ENCODE results near the gene ADGRG1. TPM values are rescaled to one million over a fixed set of nuclear protein-coding genes. Genes with fewer than 3 reads are reported as not detected.
"Not testable (repeated sequence)": the region's sequence is repeated elsewhere in the genome, so short reads cannot be mapped to it uniquely, and the experiment has no call there.

The ADGRG1 gene
- total RNA-seq, 1 donor from 2014 or later, result 21.8 TPM

DNA sequence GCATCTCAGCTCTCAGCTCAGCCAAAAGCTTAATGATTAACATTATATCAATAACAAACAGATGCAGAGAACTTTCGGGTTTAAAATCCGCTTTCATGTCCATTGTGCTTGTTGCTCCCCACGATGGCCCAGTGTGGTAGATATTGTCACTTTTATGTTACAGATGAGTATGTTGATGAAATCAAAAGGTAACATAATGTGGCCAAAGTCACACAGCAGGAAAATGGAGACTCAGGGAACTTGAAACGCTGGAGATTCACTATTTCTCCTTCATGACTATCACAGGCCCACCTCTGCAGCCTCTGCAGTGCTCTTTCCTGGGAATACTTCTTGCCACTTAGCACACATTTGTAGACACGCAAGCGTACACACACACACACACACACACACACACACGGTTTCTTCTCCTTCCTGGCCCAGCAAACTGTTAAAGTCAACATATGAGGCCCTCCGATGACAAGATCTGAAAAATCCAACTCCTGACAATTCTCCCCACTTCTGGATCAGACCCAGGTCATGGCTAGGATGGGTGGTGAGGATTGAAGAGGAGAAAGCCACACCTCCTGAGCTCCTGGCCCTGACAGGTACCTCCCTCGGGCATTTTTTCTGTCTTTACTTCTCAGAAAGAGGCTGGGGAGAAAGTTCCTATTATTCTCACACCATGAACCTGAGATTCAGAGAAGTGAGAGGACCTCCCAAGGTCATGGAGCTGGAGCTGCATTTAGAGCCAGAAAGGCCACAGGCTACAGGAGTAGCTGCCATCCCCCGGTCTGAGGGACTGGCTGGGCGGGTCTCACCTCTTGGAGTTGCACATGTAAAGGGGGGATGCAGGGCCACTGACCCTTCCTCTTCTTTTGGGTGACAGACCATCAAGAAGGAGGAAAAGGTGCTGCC is 75.8 kb downstream of the ADGRG1 start:
- no peak for DNase-seq

DNA sequence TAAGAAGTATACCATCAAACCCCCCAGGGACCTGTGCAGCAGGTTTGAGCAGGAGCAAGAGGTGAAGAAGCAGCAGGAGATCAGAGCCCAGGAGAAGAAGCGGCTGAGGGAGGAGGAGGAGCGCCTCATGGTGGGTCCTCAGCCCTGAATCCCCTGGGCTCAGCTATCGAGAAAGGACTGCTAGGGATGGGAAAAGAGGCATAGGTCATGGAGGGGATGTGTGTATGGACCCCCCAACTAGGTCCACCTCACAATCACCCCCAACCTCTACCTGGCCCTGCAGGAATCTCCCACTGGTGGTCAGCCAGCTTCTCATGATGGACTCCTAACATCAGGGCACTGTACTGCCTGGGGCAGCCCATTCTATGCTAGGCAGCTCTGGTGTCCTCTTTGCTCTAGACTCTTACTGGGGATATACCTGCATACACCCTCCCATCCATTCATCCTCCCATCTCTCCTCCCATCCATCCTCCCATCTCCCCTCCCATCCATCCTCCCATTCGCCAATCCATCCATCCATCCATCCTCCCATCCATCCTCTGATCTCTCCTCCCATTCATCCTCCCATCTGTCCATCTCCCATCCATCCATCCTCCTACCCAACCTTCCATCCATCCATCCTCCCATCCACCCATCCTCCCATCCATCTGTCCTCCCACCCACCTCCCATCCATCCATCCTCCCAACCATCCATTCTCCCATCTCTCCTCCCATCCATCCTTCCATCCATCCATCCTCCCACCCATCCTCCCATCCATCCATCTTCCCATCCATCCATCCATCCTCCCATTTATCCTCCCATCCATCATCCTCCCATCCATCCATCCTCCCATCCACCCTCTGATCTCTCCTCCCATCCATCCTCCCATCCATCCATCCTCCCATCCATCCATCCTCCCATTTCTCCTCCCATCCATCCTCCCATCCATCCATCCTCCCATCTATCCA is 76.7 kb downstream of the ADGRG1 start:
- DNase-seq, result no peak

DNA sequence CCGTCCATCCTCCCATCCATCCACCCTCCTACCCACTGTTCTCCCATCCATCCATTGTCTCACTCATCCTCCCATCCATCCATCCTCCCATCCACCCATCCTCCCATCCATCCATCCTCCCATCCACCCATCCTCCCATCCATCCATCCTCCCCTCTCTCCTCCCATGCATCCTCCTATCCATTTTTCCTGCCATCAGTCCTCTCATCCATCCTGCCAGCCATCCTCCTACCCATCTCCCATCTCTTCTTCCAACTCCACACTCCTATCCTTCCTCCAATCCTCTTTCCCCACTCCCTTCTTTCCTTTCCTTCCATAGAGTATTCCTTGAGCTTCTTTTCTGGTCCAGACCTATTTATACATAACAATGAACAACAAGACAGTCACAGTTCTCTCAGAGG is 78.3 kb downstream of the ADGRG1 start:
- no peak for DNase-seq

DNA sequence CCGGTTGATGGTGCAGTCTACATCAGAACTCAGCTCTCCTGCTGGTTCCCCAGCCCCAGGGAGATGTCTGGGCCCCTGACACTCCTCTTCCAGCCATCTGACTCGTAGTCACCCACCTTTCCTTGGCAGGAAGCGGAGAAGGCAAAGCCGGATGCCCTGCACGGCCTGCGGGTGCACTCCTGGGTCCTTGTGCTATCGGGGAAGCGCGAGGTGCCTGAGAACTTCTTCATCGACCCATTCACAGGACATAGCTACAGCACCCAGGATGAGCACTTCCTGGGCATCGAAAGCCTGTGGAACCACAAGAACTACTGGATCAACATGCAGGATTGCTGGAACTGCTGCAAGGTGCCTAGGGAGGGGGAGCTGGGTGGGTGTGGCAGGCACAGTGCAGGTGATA is 78.9 kb downstream of the ADGRG1 start:
- DNase-seq, result no peak

DNA sequence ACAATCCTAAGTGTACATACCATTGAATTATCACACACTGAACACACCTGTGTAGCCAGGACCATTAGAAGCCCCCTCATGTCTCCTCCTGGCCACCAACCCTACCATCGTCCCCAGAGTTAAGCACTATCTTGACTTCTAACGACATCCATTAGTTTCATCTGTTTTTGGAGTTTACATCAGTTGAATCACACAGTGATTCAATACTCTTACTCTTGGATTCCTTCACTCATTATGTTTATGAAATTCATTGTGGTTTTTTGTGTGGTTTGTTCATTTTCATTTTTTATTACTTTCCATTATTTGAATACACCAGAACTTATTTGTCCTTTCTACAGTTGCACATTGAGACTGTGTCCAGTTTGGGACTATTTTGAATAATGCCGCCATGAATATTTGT is 79.7 kb downstream of the ADGRG1 start:
- no peak for DNase-seq

DNA sequence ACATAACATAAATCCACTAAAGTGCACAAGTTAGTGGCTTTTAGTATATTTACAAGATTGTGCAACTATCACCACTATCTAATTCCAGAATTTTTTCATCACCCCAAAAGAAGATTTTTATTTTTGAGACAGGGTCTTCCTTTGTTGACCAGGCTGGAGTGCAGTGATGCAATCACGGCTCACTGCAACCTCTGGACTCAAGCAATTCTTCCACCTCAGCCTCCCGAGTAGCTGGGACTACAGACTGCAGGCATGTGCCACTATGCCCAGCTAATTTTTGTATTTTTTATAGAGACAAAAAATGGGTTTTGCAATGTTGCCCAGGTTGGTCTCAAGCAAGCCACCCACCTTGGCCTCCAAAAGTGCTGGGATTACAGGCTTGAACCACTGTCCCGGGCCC is 81.2 kb downstream of the ADGRG1 start:
- DNase-seq, result no peak

DNA sequence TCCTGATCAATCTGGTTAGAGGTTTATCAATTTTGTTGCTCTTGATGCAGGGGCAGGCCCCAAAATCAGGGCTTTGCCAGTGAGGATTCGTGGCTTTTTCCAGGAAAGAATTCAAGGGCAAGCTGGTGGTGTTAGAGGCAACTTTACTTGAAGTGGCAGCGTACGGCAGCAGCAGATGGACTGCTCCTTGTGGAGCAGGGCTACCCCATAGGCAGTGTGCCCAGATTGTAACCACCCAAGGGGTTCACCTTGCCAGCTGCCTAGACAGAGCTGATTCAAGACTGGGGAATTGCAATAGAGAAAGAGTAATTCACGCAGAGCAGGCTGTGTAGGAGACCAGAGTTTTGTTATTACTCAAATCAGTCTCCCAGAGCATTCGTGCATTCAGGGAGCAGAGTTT is 82.9 kb downstream of the ADGRG1 start:
- no peak for DNase-seq

DNA sequence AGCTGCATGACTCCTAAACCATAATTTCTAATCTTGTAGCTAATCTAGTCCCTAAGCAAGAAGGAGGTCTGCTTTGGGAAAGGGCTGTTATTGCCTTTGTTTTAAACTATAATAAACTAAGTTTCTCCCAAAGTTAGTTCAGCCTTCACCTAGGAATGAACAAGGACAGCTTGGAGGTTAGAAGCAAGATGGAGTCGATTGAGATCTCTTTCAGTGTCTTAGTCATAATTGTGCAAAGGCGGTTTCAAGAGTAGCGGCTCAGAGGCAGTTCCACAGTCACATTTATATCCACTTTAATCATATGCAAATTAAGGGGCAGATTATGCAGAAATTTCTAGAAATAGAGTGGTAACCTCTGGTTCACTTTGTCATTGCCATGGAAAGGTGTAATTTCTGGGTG is 83.6 kb downstream of the ADGRG1 start:
- DNase-seq, result no peak

DNA sequence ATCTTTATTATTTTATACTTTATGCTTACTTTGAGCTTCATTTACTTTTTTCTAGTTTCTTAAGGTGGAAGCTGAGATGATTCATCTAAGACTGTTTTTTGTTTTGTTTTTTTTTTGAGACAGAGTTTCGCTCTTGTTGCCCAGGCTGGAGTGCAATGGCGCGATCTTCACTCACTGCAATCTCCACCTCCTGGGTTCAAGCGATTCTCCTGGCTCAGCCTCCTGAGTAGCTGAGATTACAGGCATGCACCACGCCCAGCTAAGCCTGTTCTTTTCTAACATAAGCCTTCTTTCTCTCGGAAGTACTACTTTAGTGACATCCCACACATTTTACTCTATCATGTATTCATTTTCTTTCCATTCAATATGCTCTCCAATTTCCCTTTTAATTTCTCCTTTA is 84.1 kb downstream of the ADGRG1 start:
- not testable (repeated sequence) for DNase-seq

DNA sequence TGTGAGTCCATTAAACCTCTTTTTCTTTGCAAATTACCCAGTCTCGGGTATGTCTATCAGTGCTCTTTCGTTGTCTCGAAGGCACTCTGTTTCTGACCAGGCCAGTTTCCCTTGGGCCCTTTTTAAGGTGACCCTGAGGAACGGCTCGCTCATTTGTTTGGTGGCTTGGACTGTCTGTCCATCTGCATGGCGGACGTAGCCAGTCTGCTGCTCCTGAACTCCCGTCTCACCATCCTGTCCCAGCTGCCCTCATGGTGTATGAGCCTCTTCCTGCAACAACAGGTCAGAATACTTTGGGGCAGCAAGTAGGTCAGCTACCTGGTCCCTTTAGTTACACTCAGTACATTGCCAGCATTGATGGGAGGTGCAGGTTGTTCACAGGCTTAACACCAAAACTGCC is 85.2 kb downstream of the ADGRG1 start:
- DNase-seq, result no peak

DNA sequence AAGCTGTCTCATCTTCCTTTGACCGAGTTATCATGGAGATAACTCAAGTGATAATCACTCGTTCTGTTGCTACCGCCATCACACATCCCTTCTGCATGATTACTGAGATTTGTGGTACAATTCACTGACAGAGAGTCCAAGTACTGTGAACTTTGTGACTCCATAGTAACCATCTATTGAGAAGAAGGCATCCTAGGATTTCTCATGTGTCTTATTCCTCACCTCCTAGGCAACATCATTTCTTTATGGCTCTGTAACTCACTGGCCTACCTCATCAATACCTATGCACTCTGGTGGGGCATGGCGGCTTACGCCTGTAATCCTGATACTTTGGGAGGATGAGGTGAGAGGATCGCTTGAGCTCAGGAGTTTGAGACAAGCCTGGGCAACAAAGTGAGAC is 85.6 kb downstream of the ADGRG1 start:
- DNase-seq, result no peak

Other genes starting within 250 kb of the ADGRG1 start
- gene CCL17, start 223.9 kb upstream of the ADGRG1 start, total RNA-seq, result not detected in 2 replicates
- gene CIAPIN1, start 181.2 kb upstream of the ADGRG1 start, total RNA-seq, result 70.5 and 92.1 TPM in 2 replicates
- 55.1 and 58.7 TPM in 2 replicates for gene COQ9, start 181.2 kb upstream of the ADGRG1 start, total RNA-seq
- gene POLR2C, start 166.0 kb upstream of the ADGRG1 start, total RNA-seq, result 106 and 118 TPM in 2 replicates
- 21.4 and 21.6 TPM in 2 replicates for gene DOK4, start 142.1 kb upstream of the ADGRG1 start, total RNA-seq
- gene CCDC102A, start 92.1 kb upstream of the ADGRG1 start, total RNA-seq, result 12.6 and 25.5 TPM in 2 replicates
- not detected in 2 replicates for gene ADGRG5, start 86.0 kb upstream of the ADGRG1 start, total RNA-seq
- gene ADGRG3, start 39.7 kb downstream of the ADGRG1 start, total RNA-seq, result 2.7 and 4.6 TPM in 2 replicates
- gene DRC7, start 66.2 kb downstream of the ADGRG1 start, total RNA-seq, result 0.09 TPM in 1 of 2 replicates, not detected in the other
- gene KATNB1, start 107.1 kb downstream of the ADGRG1 start, total RNA-seq, result 26.2 and 48.3 TPM in 2 replicates
- 58.3 and 75.4 TPM in 2 replicates for gene KIFC3, start 173.9 kb downstream of the ADGRG1 start, total RNA-seq